ENCODE data around the gene SCN1B.

The SCN1B gene

GRCh38 chr19:35022460-35022859, 7.8 kb upstream of the SCN1B start:
- Histone ChIP-seq H3K4me2 (ENCODE audit: insufficient read depth, low read length) (no peak overlapping the region), H4K20me1 (ENCODE audit: insufficient read depth, low read length) (peaks cover 18% of the 10 kb centered on the region), H3K9me3 (ENCODE audit: insufficient read depth, low read length, severe bottlenecking) (no peaks in the 10 kb centered on the region), H3K9ac (ENCODE audit: low read depth, low read length) (no peak overlapping the region), H3K27me3 (ENCODE audit: insufficient read depth, low read length, poor library complexity) (no peaks in the 10 kb centered on the region), H2AFZ (ENCODE audit: low read depth, low read length) (no peak overlapping the region), H3K4me1 (ENCODE audit: insufficient read depth, low read length) (no peaks in the 10 kb centered on the region), H3K79me2 (ENCODE audit: insufficient read depth, low read length) (no peaks in the 10 kb centered on the region), H3K27ac (ENCODE audit: low read length) (no peak overlapping the region), H3K4me3 (ENCODE audit: low read depth in 1 of 2, low read length in 2 of 2) (no peak overlapping the region), H3K36me3 (ENCODE audit: insufficient read depth, low read length) (peaks cover 100% of the 10 kb centered on the region)
- ATAC-seq (ENCODE audit: insufficient read depth, low read depth) = no peak
- TF ChIP-seq CTCF (IDR thresholded peaks at IDR 0.05; ENCODE audit: borderline replicate concordance, extremely low read depth, low read length, poor library complexity, severe bottlenecking) (no peak), EZH2 (IDR thresholded peaks at IDR 0.05; ENCODE audit: borderline replicate concordance, low read depth, low read length, severe bottlenecking) (no peak)
- no peak for DNase-seq

- ATAC-seq (ENCODE audit: insufficient read depth, low read depth) (no peak), DNase-seq (no peak)
- H3K27ac ChIP-seq (ENCODE audit: low read length) = no peak overlapping the region
- no peak overlapping the region for H2AFZ ChIP-seq (ENCODE audit: low read depth, low read length)
- H3K27me3 ChIP-seq (ENCODE audit: insufficient read depth, low read length, poor library complexity) = no peaks in the 10 kb centered on the region
- H3K4me1 ChIP-seq (ENCODE audit: insufficient read depth, low read length) = no peaks in the 10 kb centered on the region
- no peak for TF ChIP-seq CTCF (IDR thresholded peaks at IDR 0.05; ENCODE audit: borderline replicate concordance, extremely low read depth, low read length, poor library complexity, severe bottlenecking)
- TF ChIP-seq EZH2 (IDR thresholded peaks at IDR 0.05; ENCODE audit: borderline replicate concordance, low read depth, low read length, severe bottlenecking) = no peak
- no peaks in the 10 kb centered on the region for H3K79me2 ChIP-seq (ENCODE audit: insufficient read depth, low read length)
- H3K9me3 ChIP-seq (ENCODE audit: insufficient read depth, low read length, severe bottlenecking) = no peaks in the 10 kb centered on the region
- H3K4me3 ChIP-seq (ENCODE audit: low read depth in 1 of 2, low read length in 2 of 2) = no peak overlapping the region
- no peak overlapping the region for H3K4me2 ChIP-seq (ENCODE audit: insufficient read depth, low read length)
- peaks cover 24% of the 10 kb centered on the region for H4K20me1 ChIP-seq (ENCODE audit: insufficient read depth, low read length)
- H3K36me3 ChIP-seq (ENCODE audit: insufficient read depth, low read length) = peaks cover 100% of the 10 kb centered on the region
- no peak overlapping the region for H3K9ac ChIP-seq (ENCODE audit: low read depth, low read length)
Observed at GRCh38 chr19:35023428-35023827, 6.8 kb upstream of the SCN1B start.

- Histone ChIP-seq H3K9ac (ENCODE audit: low read depth, low read length) (no peak overlapping the region), H4K20me1 (ENCODE audit: insufficient read depth, low read length) (peaks cover 22% of the 10 kb centered on the region), H3K4me3 (ENCODE audit: low read depth in 1 of 2, low read length in 2 of 2) (no peak overlapping the region), H3K27me3 (ENCODE audit: insufficient read depth, low read length, poor library complexity) (no peaks in the 10 kb centered on the region), H3K9me3 (ENCODE audit: insufficient read depth, low read length, severe bottlenecking) (no peaks in the 10 kb centered on the region), H2AFZ (ENCODE audit: low read depth, low read length) (no peak overlapping the region), H3K27ac (ENCODE audit: low read length) (no peak overlapping the region), H3K36me3 (ENCODE audit: insufficient read depth, low read length) (peaks cover 93% of the 10 kb centered on the region), H3K79me2 (ENCODE audit: insufficient read depth, low read length) (no peaks in the 10 kb centered on the region), H3K4me2 (ENCODE audit: insufficient read depth, low read length) (no peak overlapping the region), H3K4me1 (ENCODE audit: insufficient read depth, low read length) (no peaks in the 10 kb centered on the region)
- TF ChIP-seq EZH2 (IDR thresholded peaks at IDR 0.05; ENCODE audit: borderline replicate concordance, low read depth, low read length, severe bottlenecking) (no peak), CTCF (IDR thresholded peaks at IDR 0.05; ENCODE audit: borderline replicate concordance, extremely low read depth, low read length, poor library complexity, severe bottlenecking) (no peak)
- no peak for ATAC-seq (ENCODE audit: insufficient read depth, low read depth)
- no peak for DNase-seq
Observed at GRCh38 chr19:35024095-35024494, 6.2 kb upstream of the SCN1B start.

- Histone ChIP-seq H3K9me3 (ENCODE audit: insufficient read depth, low read length, severe bottlenecking) (no peaks in the 10 kb centered on the region), H3K9ac (ENCODE audit: low read depth, low read length) (no peak overlapping the region), H3K4me3 (ENCODE audit: low read depth in 1 of 2, low read length in 2 of 2) (no peak overlapping the region), H3K4me1 (ENCODE audit: insufficient read depth, low read length) (peaks cover 7% of the 10 kb centered on the region; the same call in 1 of the 2 replicates), H3K36me3 (ENCODE audit: insufficient read depth, low read length) (peaks cover 74% of the 10 kb centered on the region), H3K79me2 (ENCODE audit: insufficient read depth, low read length) (no peaks in the 10 kb centered on the region), H4K20me1 (ENCODE audit: insufficient read depth, low read length) (peaks cover 29% of the 10 kb centered on the region), H3K27me3 (ENCODE audit: insufficient read depth, low read length, poor library complexity) (peaks cover 9% of the 10 kb centered on the region), H3K27ac (ENCODE audit: low read length) (no peak overlapping the region), H2AFZ (ENCODE audit: low read depth, low read length) (no peak overlapping the region), H3K4me2 (ENCODE audit: insufficient read depth, low read length) (no peak overlapping the region)
- DNase-seq = no peak
- ATAC-seq (ENCODE audit: insufficient read depth, low read depth) = no peak
- TF ChIP-seq EZH2 (IDR thresholded peaks at IDR 0.05; ENCODE audit: borderline replicate concordance, low read depth, low read length, severe bottlenecking) (no peak), CTCF (IDR thresholded peaks at IDR 0.05; ENCODE audit: borderline replicate concordance, extremely low read depth, low read length, poor library complexity, severe bottlenecking) (no peak)
Observed at GRCh38 chr19:35025969-35026368, 4.3 kb upstream of the SCN1B start.

All from DND-41 (cell line).